Measurements from ENCODE around the gene PIN1.

DNA sequence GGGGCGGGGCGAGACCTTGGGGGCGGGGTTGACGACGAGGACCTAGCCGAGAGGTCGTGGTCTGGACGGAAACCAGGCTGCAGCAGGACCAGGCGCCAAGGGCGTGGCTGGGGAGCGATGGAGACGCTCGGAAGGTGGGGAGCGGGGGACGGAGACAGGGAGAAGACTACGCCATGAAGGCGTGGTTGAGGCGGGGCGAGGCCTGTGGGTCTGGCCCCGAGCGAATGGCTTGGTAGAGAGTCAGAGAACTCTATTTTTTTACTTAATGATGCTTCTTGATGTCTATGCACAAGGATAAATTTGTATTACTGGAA is 15.6 kb upstream of the PIN1 start:
- TF ChIP-seq, protein P1, sequence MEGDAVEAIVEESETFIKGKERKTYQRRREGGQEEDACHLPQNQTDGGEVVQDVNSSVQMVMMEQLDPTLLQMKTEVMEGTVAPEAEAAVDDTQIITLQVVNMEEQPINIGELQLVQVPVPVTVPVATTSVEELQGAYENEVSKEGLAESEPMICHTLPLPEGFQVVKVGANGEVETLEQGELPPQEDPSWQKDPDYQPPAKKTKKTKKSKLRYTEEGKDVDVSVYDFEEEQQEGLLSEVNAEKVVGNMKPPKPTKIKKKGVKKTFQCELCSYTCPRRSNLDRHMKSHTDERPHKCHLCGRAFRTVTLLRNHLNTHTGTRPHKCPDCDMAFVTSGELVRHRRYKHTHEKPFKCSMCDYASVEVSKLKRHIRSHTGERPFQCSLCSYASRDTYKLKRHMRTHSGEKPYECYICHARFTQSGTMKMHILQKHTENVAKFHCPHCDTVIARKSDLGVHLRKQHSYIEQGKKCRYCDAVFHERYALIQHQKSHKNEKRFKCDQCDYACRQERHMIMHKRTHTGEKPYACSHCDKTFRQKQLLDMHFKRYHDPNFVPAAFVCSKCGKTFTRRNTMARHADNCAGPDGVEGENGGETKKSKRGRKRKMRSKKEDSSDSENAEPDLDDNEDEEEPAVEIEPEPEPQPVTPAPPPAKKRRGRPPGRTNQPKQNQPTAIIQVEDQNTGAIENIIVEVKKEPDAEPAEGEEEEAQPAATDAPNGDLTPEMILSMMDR (IDR thresholded peaks at IDR 0.05): no peak
- TF ChIP-seq POLR2A (IDR thresholded peaks at IDR 0.05): no peak
